Stromal cell of bone marrow (primary cell): ENCODE data around the gene MED16.
"Not testable (repeated sequence)": the region's sequence is repeated elsewhere in the genome, so short reads cannot be mapped to it uniquely, and the experiment has no call there.

Experiments used
- DNase-seq: peaks from one replicate; pipeline ENCODE4 v3.0.0-alpha.2; 2012; ENCODE audit warnings: low read depth

Gene MED16

DNA sequence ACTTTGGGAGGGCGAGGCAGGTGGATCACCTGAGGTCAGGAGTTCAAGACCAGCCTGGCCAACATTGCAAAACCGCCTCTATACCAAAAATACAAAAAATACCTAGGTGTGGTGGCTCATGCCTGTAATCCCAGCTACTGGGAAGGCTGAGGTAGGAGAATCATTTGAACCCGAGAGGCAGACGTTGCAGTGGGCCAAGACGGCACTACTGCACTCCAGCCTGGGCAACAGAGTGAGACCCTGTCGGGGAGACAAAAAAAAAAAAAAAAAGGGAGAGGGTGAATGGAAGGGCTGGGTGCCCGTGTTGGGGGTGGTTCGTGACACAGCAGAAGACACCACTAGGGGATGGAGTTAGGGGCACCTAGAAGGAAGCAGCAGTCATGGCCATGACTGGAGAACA lies 22.7 kb downstream of the MED16 start:
- DNase-seq: no peak

DNA sequence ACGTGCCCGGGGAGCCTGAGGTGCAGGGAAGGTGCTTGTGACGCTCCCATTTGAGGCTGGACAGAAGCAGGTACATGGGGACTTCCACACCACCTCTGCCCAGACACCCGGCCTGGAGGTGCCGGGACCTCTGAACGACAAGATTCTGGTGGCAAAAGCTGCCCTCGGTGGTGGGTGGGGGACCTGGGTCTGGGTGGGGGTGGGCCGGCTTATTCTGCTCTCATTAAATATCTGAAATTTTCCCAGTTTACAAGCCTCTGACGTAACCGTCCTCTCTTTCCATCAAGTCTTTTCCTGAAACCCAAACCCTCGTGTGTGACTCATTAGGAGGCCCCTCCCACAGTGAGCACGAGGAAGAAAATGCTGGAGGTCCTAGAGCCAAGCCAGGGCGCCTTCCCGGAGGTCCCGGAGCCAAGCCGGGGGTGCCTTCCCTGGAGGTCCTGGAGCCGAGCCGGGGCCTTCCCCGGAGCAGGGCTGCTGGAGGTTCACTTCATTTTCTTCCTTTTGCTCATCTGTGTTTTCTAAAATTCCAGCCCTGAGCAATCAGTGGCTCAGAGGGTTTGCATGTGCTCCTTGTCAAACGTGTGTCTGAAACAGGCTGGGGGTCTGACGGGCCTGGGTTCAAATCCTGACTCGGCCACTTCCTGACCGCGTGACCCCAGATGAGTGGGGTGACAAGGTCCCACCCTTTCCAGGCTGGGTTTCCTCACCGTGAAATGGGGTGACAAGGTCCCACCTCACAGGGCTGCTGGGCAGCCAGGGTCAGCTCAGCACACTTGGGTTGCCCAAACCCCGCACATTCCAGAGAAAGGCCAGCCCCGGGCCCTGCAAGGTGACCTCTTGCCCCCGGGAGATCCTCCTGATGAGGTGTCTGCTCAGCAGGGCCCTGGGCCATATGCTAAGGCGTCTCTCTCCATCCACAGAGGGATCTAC lies 23.5 kb downstream of the MED16 start:
- DNase-seq: peak; percentile 93

DNA sequence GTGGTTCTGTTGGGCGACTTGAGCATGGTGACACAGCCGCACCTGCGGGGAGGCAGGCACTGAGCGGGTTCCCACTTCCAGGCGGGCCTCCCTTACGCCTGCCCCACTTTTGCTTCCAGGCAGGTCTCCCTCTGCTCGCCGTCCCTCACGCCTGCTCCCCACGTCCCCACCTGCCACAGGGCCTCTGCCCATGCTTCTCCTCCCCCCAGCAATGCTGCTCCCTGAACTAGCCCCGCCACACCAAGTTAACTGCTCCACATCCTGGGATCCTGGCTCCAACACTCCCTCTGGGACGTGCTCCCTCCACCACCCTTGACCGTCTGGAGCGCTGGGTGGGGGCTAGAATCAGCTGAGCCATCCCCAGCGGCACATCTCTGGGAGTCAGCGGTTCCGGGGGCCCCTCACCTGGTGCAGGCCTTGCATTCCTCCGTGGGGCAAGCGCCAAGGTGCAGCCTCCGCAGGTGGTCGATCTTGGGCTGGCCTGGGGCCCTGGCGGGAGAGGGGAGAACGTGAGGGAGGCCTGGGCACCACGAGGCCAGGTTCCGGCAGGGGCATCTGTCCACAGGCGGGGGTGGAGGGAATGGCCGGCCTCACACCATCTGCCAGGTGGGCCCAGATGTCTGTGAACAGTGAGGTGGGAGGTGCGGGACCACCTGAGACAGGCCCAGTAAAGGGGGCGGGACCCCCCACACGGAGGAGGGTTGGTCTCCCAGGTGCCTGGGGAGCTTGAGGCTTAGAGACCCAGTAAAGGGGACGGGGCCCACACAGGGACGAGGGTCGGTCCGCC lies 24.3 kb downstream of the MED16 start:
- DNase-seq: no peak

DNA sequence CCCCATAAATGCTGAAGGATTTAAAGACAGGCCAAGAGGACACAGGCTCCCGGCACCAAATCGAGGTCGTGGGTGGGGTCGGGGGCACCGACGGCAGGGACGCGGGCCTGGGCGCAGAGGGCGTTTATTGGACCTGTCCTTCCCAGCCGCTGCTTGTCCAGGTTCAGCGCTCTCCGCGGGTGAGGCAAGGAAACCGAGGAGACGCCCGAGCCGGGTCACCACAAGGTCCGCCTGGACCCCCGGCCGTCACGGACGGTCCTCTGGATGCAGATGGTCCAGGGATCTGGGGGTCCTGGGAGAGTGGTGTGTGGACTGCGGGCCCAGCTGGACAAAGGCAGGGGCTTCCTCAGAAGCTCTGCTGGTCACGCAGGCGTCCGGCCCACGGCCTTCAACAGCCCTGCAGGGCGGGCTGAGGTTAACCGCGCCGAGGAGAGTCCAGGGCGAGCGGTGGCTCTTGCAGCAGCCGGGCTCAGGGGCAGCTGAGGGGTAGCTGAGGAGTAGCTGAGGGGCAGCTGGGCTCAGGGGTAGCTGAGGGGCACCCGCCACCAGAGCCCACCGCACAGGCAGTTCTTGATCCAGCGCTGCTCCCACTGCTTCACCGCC lies 25.0 kb downstream of the MED16 start:
- DNase-seq: no peak

GRCh38 chr19:867301-867793 lies 25.6 kb downstream of the MED16 start:
- no peak for DNase-seq

DNA sequence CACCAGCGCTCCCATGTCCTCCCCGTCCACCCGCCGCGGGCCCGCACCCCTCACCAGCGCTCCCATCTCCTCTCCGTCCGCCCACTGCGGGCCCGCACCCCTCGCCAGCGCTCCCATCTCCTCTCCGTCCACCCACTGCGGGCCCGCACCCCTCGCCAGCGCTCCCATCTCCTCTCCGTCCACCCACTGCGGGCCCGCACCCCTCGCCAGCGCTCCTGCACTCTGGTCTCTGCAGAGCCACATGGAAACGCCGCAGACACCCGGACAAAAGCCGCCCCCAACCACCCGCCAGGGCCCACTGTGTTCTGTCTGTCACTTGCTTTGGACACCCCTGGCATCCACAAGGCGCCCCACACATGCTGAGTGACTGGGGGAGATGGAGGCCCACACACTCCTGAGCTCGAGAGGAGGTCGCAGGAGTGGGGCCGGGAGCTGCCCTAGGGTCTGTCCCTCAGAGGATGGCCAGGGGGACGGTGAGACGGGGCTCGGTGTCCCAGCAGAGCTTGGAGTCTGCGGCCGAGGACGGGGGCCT lies 26.2 kb downstream of the MED16 start:
- no peak for DNase-seq

DNA sequence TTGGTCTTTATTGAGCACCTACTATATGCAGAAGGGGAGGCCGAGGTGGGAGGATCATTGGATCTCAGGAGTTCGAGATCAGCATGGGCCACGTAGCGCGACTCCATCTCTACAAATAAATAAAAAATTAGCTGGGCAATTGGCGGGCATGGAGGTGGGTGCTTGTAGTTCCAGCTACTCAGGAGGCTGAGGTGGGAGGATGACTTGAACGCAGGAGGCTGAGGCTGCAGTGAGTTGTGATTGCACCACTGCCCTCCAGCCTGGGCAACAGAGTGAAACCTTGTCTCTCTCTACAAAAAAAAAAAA lies 29.7 kb downstream of the MED16 start:
- no peak for DNase-seq

- no peak for DNase-seq
Measured at GRCh38 chr19:862581-863314, 30.2 kb downstream of the MED16 start.

DNA sequence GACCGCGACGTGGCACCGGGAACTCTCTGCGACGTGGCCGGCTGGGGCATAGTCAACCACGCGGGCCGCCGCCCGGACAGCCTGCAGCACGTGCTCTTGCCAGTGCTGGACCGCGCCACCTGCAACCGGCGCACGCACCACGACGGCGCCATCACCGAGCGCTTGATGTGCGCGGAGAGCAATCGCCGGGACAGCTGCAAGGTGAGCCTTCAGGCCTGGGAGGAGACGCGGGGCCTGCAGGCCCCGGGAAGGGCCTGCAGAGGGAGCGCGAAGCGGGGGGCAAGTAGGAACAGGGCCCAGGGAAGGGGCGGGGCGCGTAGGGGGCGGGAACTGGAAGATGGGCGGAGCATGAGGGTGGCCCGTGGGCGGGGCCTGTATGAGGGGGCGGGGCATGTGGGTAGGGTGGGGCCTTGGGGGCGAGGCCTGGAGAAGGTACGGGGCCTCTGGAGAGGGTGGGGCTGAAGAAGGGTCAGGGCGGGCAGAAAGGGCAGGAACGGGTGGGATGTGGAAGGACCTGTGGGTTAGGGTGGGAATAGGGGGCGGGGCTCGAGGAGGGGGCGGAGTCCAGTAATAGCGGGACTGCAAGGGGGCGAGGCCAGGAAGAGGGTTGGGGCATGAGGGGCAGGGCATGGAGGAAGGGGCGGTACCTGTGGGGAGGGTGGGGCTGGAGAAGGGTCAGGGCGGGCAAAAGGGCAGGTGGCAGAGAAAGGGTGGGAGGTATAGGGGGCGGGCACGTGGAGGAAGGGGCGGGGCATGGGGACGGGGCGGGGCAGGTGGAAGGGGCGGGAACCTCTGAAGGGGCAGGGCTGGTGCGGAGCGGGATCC lies 31.0 kb downstream of the MED16 start:
- no peak for DNase-seq

- no peak for DNase-seq
Measured at GRCh38 chr19:861141-861755, 31.7 kb downstream of the MED16 start.

DNA sequence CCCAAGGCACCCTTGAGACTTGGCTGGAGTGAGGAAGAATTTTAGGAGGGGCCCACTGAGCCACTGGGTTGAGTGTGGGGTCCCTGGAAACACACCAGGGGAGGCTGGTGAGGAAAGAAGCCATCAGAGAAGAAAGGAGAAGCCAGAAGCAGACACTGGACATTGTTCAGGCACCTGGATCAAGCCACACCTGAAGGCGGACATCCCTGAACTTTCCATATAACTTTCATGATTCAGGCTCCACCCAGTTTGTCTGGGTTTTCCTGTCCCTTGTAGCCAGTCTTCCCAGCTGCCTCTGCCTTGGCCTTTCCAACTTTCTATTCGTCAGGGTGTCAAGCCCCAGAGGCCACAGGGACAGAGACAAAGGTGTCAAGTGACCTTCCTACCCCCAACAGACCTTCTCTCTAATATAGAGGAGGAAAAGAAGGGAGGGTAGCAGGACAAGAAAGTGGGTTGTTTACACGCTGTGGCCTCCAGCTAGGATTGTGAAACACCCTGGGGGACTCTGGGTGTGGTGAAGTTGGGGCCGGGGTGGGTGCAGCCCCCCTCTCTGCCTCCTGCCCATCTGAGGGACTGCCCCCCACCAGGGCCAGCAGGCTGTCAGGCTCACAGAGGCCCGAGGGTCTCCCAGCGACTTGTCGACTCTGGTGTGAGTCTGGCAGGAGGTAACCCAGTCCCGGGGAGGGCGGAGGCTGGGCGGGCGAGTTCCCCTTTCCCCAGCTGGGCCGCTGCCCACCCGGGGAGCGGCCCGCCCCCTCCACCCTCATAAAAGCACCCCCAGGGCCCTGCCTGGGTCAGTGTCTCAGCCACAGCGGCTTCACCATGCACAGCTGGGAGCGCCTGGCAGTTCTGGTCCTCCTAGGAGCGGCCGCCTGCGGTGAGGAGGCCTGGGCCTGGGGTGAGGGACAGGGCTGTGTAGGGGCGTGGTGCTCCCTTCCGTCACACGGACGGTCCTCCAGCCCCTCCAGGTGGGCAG lies 33.8 kb downstream of the MED16 start, which contains the start of gene CFD:
TSS of gene CFD (plus strand) at position 797 of the 976 bp plus-strand sequence. CDS start at position 823, 26 bp downstream.
- no peak for DNase-seq

GRCh38 chr19:858284-858683 lies 34.7 kb downstream of the MED16 start:
- DNase-seq: no peak

GRCh38 chr19:855566-856120 lies 37.3 kb downstream of the MED16 start:
- DNase-seq: no peak

DNA sequence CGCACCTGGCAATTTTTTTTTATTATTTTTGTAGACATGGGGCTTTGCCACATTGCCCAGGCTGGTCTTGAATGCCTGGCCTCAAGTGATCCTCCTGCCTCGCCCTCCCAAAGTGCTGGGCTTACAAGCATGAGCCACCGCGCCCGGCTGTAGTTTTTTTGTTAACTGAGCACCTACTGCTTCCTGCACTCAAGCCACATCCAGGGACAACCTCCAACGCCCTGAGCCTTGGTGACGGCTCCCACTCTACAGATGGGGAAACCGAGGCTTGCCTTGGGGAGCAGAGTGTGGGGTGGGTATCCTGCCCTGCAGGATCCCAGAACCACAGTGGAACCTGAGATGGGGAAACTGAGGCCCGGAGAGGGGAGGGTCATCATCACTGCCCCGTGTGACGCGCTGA lies 37.8 kb downstream of the MED16 start:
- DNase-seq: no peak

- DNase-seq: no peak
Measured at GRCh38 chr19:854549-854948, 38.4 kb downstream of the MED16 start.

DNA sequence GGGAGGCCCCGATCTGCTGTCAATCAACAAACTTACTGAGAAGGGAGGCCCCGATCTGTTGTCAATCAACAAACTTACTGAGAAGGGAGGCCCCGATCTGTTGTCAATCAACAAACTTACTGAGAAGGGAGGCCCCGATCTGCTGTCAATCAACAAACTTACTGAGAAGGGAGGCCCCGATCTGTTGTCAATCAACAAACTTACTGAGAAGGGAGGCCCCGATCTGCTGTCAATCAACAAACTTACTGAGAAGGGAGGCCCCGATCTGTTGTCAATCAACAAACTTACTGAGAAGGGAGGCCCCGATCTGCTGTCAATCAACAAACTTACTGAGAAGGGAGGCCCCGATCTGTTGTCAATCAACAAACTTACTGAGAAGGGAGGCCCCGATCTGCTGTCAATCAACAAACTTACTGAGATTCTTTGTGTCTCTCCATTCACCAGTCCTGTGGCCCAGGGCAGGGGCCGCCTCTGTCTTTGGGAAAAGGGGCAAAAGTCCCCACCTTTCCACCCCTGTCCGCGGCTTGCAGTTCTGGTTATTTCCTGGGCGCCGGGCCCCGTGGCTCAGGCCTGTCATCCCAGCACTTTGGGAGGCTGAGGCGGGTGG lies 39.3 kb downstream of the MED16 start:
- not testable (repeated sequence) for DNase-seq

DNA sequence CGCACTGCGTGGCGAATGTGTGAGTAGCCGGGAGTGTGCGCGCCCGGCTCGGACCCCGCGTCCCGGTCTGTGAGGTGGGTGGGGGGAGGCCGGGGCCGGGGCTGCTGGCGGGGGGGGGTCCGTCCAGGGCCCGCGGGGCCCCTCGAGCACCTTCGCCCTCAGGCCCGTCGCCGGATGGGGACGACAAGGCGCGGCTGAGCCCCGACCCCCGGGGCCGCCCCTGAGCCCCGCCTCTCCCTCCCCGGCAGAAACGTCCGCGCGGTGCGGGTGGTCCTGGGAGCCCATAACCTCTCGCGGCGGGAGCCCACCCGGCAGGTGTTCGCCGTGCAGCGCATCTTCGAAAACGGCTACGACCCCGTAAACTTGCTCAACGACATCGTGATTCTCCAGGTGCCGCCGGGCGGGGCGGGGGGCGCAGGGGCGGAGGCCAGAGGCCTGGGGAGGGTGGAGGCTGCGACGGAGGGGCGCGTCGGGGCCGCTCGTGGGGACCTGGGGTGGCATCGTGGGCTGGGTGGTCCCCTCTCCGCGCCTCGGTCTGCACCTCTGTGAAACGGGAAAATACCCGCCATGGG lies 39.9 kb downstream of the MED16 start:
- DNase-seq: no peak
